ENCODE measurements around the gene DTL.

DNA sequence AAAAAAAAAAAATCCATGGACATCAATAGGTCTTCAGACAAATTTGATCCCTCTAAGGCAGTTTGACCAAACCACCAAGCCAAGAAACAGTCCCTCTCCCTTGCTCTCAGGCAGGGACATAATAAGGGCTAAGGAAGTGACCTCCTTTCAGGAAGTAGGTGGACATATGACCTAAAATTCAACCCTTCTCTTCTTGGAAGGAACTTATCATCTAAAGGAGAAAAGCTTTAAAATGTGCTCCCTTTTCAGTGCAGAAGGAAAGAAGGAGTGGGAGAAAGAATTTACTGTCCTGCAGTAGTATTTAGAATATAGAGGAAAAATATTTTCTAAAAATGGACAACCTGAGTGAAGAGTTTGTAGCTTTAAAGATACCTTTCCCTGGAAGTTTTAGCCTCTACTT lies 118.1 kb downstream of the DTL start:
- TF ChIP-seq POLR2A (IDR thresholded peaks at IDR 0.05) (no peak), CTCF (IDR thresholded peaks at IDR 0.05) (no peak)
